BJ (cell line): ENCODE results near the gene SDHAF3. TPM values are rescaled to one million over a fixed set of nuclear protein-coding genes. Genes with fewer than 3 reads are reported as not detected.

Experiments
- CTCF ChIA-PET: fragments of 350-600 bp; formaldehyde crosslinking; extraction: SDS; loops from one replicate; lab custom pipeline; 2021; ENCODE audit warnings: antibody characterized with exemption, inconsistent platforms; lab: Yijun Ruan, JAX
- POLR2A ChIA-PET: fragments of 300-600 bp; sonication (Branson Sonifier 250); formaldehyde crosslinking; extraction: SDS; loops from one replicate; lab custom pipeline; 2021; ENCODE audit warnings: antibody characterized with exemption; lab: Charles Lee
- DNase-seq: peaks from one replicate; pipeline ENCODE4 v3.0.0-alpha.2; 2011; ENCODE audit warnings: low read depth
- H3K27me3 ChIP-seq: 2 replicates; pipeline ENCODE4 v1.6.0; 2011; ENCODE audit warnings: low read length; ENCODE audit not compliant: control insufficient read depth, insufficient read depth
- H3K36me3 ChIP-seq: 2 replicates; pipeline ENCODE4 v1.5.1; 2011; ENCODE audit warnings: low read length; ENCODE audit not compliant: control insufficient read depth, insufficient read depth
- H3K4me3 ChIP-seq: 2 replicates; pipeline ENCODE4 v1.5.1; 2011; ENCODE audit warnings: low read depth, mild to moderate bottlenecking, control low read depth, low read length
- CTCF ChIP-seq: IDR thresholded peaks from 2 replicates; pipeline ENCODE4 v1.5.1; 2011; ENCODE audit warnings: low read depth, mild to moderate bottlenecking, control low read depth, inconsistent platforms, low read length, moderate library complexity; ENCODE audit not compliant: insufficient read depth
- polyA plus RNA-seq: library from polyadenylated mRNA; depleted of rRNA; stranded (reverse); fragments of >200 nt; gene quantifications from 2 replicates; pipeline ENCODE4 v1.2.3, GENCODE V29; 2011

Gene SDHAF3
- polyA plus RNA-seq, 1 experiment = 3.9 TPM

DNA sequence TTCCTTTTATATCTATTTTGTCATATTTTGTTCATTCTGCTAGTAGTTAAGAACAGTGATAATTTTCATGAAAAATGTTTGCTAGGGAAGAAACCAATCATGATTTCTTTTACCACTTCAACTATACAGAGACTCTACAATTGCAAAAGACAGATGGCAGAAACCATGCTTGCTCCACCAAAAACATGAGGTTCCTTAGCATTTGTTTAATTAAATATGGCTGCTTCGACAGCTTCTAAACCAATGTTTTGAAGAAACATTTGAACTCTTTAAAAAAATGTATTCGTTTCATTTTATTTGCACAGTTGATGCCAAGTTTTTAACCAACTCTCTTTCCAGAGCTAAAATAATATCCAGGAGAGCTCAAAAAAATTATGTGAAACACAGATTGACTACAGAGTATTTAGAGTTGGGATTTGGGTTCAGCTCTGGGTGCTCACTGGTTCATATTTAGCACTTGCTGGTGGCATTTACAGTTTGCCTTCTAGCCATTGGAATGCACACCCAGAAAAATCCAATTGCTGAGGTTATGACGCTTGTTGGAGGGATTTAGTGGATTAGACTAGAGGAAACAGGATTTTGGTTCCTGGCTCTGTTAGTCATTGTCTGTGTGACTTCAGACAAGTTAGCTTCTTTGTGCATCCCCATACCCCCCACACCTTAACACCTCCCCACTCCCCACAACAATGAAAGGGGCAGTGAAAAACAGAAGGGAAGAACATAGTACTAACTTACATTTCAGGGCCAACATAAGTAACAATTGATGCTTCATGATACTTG, 35.8 kb upstream of the SDHAF3 start:
- DNase-seq = no peak
- Histone ChIP-seq H3K27me3 (no peaks in the 10 kb centered on the region), H3K4me3 (no peak overlapping the region), H3K36me3 (no peaks in the 10 kb centered on the region)
- CTCF ChIA-PET = no interaction called here
- no peak for TF ChIP-seq CTCF
- POLR2A ChIA-PET = no interaction called here

GRCh38 chr7:97088364-97088763, 29.1 kb upstream of the SDHAF3 start:
- TF ChIP-seq CTCF = no peak
- DNase-seq = no peak
- ChIA-PET CTCF (no interaction called here), POLR2A (no interaction called here)
- Histone ChIP-seq H3K4me3 (no peak overlapping the region), H3K36me3 (no peaks in the 10 kb centered on the region), H3K27me3 (no peaks in the 10 kb centered on the region)

DNA sequence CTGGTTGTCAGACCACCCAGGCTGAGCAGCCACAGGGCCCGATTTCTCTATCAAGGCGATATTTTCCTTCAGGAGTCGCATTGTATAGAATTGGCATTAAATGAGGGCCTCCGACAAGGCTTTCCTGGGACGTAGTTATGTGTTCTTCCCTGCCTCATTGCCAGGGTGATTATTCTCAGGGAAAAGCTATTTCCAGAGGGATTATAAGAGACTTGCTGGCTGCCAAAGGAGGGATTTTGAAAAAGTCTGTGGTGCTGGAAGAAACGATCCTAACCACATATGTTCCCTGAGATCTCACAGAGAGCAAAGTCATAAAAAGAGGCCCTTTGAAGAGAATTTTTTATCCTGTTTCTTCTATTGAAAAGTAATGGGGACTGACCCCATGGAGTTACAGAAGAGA, 27.7 kb upstream of the SDHAF3 start:
- ChIA-PET CTCF (no interaction called here), POLR2A (no interaction called here)
- Histone ChIP-seq H3K36me3 (no peaks in the 10 kb centered on the region), H3K4me3 (no peak overlapping the region), H3K27me3 (no peaks in the 10 kb centered on the region)
- DNase-seq = no peak
- no peak for TF ChIP-seq CTCF

DNA sequence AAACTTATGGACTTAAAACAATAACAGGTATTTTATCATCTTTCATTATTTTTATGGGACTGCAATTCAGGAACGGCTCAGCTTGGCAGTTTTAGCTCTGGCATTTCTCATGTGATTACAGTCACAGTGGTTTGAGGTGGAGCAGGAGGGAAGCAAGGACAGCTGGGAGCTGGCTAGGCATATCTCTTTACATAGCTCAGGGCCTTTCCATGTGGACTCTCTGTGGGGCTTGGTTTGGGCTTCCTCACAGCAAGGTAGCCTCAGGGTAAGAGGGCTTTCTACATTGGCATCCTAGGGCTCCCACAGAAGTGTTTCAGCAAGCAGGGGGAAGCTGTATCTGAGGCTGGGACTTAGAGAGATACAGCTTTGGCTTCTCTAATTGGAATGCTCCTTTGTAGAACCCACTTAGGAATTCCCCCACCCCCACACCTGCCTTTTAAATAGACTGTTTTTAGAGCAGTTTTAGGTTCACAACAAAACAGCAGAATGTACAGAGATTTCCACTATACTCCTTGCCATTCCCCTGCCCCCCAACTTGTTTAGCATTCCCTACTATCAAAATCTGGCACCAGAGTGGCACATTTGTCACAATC, 26.6 kb upstream of the SDHAF3 start:
- DNase-seq = no peak
- H3K27me3 ChIP-seq = no peaks in the 10 kb centered on the region
- no peaks in the 10 kb centered on the region for H3K36me3 ChIP-seq
- no peak for TF ChIP-seq CTCF
- ChIA-PET POLR2A (no interaction called here), CTCF (no interaction called here)
- no peak overlapping the region for H3K4me3 ChIP-seq

GRCh38 chr7:97094284-97094930, 23.1 kb upstream of the SDHAF3 start:
- POLR2A ChIA-PET = no interaction called here
- Histone ChIP-seq H3K4me3 (no peak overlapping the region), H3K36me3 (no peaks in the 10 kb centered on the region), H3K27me3 (no peaks in the 10 kb centered on the region)
- no peak for DNase-seq
- CTCF ChIA-PET = interaction anchor here (1.0 to 2.6 kb wide), 2 partner anchors 10 to 30 kb away, joined by 3 to 11 read pairs; no protein-coding TSS in a partner anchor
- no peak for TF ChIP-seq CTCF
